Tongue (tissue), 2 donors: ENCODE results near the gene SULT1A2. TPM values are rescaled to one million over a fixed set of nuclear protein-coding genes. Genes with fewer than 3 reads are reported as not detected.
"Not testable (repeated sequence)": the region's sequence is repeated elsewhere in the genome, so short reads cannot be mapped to it uniquely, and the experiment has no call there.

Experiments used
- DNase-seq: peaks from one replicate; pipeline ENCODE4 v3.0.0-alpha.2; 2015
- total RNA-seq: library from RNA; depleted of rRNA; stranded (reverse); fragments of >200 nt; gene quantifications from one replicate; pipeline ENCODE4 v1.2.3, GENCODE V29; 2014

Gene SULT1A2
- total RNA-seq, 1 donor from 2014 or later, result not detected

DNA sequence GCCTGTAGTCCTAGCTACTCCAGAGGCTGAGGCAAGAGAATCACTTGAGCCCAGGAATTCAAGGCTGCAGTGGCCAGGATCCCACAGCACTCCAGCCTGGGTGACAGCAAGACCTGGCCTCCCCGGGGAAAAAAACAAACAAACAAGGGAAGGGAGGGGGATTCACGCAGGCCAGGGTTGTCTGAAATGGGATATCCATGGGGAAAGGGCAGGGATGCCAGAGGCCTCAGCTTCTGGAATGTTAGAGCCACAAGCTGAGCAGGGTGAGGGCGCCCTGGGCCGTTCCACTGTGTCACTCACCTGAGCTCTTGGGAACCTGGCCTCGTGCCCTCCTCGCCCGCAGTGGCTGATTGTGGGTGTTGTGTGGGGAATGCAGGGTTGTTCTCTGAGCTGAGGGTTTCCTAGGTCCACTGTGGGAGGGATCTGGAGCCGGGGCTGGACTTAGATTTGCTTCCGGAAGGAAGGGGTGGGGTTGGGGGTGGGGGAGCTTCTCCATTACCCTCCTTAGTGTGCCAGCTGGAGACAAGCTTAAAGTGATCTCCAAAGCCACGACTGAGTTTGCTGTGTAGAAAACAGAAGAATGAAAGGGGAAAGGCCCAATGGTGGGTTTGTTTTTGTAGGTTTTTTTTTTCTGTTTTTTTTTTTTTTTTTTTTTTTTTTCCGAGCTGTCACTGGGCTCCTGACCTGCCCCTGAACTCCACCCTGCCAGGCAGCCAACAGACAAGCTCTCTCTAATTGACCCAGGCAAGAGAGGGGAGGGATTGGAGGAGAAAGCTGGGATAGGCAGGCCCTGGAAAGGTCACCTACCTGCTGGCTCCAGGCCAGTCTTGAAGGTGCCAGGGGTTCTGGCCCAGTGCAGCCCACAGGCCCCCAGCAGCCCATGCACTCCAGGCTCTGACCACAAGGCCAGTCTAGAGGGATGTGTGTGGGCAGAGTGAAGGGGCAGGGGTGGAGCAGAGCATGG lies 13.1 kb upstream of the SULT1A2 start, which contains the start of gene SULT1A1:
Gene SULT1A1, minus strand, starts transcription at position 414 of the 964 bp plus-strand sequence. CDS start 1,189 bp downstream, outside the sequence.
- DNase-seq, result peak; percentile 60

DNA sequence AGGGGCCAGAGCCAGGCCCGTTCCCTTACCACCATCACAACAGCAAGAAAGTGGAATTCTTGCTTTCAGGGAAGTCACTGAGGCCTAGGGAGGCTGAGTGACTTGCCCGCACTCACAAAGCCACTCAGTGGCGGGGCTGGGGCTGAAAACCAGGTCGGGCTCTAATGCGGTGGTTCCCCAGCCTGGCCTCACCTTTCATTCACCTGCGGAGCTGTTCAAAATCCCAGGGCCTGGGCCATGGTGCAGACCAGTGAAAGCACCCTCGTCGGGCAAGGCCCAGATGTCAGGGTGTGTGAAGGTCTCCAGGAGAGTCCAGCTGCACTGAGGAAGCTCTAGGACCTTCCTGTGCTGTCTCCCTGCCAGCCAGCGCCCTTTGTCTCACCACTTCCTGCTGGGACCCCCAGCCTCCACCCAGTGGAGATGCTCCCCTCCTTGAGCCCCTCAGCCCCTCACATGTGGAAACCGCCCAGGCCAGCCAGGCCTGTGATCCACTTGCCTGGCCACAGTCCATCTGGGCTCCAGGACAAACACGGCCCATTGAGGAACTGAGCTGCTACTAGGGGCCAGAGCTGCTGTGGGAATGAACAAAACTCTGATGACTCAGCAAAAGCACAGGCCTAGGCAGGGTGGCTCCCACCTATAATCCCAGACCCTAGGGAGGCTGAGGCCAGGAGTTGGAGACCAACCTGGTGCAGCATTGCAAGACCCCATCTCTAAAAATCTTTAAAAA lies 12.2 kb upstream of the SULT1A2 start:
- DNase-seq, result not testable (repeated sequence)

DNA sequence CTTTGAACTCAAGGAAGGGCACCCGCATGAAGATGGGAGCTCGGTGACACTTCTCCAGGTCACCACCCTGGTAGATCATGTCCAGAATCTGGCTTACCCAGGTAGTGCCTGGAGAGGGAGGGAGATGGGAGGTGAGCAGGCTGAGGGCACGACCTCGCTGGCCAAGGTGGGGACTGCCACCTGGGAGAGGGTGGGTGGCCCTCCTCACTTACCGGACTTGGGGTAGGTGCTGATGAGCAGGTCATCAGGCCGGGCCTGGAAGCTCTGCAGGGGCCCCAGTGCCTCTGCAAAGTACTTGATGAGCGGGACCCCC lies 11.6 kb upstream of the SULT1A2 start:
- not testable (repeated sequence) for DNase-seq

DNA sequence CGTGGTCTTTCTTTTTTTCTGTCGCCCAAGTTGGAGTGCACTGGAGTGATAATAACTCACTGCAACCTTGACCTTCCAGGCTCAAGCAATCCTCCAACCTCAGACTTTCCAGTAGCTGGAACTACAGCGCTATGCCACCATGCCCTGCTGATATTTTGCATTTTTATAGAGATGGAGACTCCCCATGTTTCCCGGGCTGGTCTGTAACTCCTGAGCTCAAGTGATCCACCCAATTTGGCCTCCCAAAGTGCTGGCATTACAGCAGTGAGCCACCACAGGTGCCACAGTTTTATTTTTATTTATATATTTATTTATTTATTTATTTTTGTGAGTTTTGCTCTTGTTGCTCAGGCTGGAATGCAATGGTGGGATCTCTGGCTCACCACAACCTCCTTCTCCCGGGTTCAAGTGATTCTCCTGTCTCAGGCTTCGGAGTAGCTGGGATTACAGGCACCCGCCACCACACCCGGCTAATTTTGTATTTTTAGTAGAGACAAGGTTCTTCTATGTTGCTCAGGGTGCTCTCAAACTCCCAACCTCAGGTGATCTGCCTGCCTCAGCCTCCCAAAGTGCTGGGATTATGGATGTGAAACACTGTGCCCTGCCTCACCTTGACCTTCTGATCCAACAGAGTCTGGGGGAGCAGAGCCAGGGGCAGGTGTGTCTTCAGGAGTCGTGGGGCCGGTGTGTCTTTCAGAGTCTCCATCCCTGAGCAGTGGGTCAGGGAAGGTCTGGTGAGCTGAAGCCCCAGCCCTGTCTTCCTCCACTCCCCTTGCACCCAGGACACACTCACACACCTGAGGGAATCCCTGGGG lies 11.0 kb upstream of the SULT1A2 start:
- not testable (repeated sequence) for DNase-seq

DNA sequence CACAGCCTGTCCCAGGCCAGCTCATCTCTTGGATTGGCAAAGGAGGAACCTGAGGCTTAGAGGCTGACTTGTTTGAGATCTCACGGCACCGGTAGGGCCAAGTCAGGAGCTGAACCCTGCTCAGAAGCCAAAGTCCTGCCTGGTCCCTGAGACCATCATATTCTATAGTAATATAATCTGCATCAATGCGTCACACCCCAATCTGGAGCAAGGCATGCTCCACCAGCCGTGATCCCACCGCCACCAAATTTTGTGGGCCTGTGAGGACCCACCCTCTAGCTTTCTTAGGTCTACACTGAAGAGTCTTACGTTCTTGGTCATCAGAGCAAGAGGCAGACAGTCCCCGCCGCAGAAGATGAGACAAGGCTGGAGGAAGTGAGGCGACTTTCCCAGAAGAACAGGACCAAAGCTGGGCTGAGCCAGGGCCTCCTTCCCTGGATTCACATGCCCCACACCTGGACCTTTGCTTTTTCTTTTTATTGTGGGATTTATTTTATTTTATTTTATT lies 10.3 kb upstream of the SULT1A2 start:
- DNase-seq, result no peak

DNA sequence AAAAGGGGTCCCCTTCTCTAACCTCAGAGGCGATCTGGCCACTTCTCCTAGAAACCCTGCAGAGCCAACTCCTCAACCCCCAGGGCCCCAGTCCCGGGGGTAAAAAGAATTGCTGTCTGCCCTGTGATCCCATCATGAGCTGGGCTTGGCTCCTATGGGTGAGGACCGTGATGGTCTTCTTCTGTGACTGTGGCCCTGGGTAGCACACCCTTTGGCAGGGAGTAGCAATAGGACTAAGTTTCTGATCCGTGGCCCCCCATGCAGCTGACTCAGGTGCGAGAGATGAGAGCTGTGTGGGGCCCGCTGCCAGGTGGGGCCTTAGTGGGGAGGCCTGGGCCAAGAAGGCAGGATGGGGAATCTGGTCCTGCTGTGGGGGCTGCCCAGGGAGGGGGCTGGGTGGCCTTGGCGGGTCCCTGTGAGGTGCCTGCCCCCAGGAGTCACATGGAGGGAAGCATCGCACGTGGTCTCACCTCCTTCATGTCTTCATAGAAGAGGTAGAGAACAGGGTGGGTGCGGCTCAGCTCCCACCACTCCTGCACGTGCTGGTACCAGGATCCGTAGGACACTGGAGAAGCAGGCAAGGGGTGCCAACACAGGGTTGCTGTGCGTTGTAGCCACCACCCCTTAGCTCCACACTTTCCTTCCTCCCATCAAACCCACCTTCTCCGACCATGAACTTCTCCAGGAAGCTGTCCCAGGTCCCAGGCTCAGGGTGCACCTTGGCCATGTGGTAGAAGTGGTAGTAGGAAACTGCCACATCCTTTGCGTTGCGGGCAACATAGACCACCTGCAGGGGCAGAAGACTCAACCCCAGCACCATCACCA lies 9.7 kb upstream of the SULT1A2 start:
- no peak for DNase-seq

DNA sequence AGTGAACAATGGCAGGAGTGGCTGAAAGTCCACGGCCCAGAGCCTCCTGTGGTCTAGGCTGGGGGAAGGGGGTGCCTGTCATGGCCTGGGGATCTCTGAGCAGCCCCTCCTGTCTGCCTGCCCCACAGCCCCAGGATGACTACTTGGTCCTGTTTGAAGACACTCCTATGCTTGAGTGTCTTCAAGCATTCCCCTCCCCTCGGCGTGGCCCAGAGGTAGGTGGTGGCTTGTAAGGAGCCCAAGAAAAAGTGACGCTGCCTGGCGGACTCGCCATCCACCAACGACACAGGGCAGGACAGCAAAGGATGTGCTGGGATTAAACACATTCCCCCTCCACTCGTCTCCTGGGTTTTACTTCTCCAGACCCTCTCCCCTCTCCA lies 7.3 kb upstream of the SULT1A2 start:
- DNase-seq, result no peak

DNA sequence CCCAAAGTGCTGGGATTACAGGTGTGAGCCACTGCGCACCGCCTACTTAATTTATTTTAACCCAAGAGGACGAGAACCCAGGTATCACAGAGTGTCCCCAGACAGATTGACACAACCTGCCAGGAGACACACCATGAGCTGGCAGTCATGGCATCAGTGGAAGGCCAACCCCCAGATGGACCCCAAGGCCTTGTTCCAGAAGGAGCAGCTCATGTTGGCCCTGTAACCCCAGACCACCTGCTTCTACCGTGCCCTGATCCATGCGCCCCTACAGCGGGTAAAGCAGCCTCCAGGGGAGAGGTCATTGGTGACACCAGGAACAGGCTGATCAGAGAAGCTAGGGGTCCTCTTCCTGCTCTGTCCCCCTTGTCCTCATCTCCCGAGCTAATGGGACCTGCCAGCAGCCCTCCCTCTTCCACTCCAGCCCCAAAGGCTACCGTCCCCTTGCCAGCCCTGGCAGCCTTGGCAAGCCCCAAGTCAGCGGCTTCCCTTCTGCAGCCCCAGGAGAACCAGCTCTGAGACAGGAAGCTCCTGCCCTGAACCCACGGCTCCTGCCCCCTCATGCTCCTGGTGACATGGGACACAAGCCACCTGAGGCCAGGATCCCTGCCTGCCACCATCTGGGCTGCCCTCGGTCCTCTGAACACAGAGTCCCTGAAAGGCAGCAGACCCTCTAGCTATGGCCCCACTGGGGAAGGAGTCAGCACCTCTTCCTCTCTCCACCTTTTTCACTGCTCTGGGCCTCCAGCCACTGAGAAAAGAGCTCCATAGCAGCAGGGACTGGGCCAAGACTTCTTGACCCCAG lies 6.7 kb upstream of the SULT1A2 start:
- DNase-seq, result no peak

DNA sequence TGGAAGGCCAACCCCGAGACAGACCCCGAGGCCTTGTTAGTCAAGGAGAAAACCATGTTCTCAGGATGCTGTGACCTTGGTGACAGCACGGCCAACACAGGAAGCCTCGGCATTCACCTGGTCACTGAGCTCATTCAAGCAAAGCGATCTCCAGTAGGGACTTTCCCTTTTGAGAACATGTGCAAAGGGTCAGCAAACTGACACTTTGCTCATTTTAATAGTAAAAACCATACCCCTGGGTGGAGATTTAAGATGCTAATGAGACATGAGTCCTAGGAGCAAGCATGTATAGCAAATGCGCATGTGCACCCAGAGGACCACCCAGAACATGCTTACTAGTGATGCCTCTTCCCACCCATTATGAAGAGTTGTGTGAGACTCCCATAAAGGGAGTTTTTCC lies 5.7 kb upstream of the SULT1A2 start:
- no peak for DNase-seq

DNA sequence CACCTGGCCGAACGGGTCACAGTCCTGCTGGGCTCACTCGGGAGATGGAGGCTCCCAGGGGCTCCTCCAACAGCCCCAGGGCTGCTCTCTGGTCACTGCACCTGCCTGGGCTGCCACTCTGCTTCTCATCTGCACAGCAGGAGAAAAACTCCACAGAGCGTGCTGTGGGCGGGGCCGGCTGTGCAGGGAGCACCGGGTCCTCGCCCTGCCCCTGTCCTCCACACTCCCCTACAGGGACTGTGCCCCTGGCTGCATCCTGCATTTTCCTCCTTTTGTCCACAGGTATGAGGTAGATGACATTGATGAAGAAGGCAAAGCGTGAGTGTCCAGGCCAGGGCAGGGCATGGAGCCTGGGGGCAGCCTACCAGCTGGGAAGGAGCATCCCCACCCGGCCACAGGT lies 5.2 kb upstream of the SULT1A2 start:
- DNase-seq, result not testable (repeated sequence)

DNA sequence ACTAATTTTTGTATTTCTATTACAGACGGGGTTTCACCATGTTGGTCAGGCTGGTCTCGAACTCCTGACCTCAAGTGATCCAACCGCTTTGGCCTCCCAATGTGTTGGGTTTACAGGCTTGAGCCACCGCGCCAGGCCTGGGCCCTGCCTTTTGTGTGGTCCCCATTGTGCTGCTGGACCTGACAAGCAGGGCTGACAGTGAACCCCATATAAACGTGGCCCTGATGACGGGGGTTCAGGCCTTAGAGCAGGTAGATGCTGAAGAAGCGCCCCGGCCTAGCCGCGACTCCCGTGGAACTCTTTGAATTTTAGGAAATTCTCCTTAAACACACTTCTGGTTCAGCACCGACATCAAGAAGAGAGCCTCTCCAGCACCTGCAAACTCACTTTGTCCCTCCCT lies 4.7 kb upstream of the SULT1A2 start:
- DNase-seq, result not testable (repeated sequence)

DNA sequence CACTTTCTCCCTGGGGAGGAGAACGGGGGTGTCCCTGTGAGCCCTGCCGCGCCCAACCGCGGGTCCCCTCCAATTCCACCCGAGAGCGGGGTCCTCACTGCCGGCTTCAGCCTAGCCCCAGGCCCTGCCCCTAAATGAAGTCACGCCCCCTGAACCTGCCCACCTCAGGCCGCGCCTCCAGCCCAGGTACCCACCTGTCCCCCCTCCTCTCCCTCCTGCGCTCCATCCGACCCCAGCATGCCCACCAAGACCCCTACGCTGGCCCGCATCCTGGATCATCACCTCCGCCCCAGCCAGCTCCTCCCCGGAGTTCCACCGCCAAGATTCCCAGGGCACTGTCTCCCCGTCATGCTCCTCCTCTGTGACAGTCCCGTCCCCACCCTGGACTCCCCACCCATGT lies 4.1 kb upstream of the SULT1A2 start:
- DNase-seq, result not testable (repeated sequence)

DNA sequence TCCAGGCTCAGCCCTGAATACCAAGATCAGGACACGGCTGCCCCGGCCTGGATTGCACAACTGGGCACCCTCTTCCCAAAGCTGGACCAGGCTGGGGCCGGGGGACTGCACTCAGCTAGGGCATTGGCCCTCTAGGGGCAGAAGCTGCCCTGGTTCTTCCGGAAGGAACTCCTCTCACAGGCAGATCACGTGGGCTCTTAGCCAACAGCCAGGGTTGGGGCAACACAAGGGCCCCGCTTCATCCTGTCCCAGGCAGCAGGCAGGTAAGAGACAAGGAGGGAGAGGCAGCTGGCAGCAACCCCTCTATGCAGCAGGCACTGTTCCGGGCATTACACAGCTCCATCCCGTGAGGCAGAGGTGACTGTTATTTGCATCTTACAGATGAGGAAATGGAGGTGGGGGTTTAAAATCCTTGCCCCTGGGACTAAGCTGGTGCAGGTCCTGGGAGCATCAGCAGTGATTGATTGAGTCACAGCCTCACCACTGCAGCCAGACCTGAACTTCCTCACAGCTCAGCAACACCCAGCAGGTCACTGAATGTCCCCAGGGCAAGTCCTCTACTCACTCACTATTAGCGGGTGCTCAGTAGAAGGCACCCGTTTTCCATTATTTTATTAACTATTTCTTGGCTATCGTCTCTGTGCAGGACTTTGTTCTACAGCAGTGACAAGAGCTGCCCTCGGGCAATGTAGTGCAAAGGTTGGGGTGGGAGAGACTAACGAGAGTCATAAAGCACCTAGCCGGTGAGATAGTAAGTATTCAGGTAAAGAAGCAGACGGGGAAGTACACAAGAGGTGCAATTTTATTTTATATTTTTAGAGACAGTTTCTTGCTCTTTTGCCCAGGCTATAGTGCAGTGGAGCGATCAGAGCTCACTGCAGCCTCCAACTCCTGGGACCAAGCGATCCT lies 2.8 kb upstream of the SULT1A2 start:
- DNase-seq, result not testable (repeated sequence)

DNA sequence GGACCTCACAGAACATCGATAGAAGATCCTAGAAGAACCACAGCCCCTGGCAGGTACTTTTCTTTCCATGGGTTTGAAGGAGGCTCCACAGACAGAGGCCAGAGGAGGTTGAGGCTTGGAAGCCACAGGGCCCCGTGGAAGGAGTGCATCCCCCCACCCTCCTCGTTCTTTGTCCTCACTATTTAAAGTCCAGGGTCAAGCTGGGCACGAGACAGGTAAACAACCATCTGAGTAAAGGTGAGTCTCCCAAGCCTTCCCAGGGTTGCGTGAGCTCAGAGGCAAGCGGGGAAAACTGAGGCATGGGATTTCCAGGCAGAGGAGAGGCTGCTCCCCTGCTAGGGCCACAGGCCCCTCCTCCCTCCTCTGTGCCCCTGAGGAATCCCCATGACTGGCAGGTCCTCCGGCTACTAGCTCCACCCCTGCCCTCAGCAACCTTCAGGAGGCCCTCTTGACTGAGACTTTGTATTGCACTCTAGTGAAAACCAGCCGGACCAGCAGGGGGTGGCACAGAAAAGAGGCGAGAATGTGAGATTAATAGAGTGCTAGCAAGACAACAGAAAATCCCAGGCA lies 927 bp upstream of the SULT1A2 start:
- DNase-seq, result no peak

DNA sequence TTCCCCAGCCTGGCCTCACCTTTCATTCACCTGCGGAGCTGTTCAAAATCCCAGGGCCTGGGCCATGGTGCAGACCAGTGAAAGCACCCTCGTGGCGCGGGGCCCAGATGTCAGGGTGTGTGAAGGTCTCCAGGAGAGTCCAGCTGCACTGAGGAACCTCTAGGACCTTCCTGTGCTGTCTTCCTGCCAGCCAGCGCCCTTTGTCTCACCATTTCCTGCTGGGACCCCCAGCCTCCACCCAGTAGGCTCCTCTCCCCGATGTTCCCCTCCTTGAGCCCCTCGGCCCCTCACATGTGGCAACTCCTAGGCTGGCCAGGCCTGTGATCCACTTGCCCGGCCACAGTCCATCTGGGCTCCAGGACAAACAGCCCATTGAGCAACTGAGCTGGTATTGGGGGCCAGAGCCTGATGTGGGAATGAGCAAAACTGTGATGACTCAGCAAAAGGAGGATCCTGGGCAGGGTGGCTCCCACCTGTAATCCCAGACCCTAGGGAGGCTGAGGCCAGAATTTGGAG lies 677 bp downstream of the SULT1A2 start:
- no peak for DNase-seq

DNA sequence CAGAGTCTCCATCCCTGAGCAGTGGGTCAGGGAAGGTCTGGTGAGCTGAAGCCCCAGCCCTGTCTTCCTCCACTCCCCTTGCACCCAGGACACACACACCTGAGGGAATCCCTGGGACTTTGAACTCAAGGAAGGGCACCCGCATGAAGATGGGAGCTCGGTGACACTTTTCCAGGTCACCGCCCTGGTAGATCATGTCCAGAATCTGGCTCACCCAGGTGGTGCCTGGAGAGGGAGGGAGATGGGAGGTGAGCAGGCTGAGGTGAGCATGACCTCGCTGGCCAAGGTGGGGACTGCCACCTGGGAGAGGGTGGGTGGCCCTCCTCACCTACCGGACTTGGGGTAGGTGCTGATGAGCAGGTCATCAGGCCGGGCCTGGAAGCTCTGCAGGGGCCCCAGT lies 1.4 kb downstream of the SULT1A2 start:
- DNase-seq, result not testable (repeated sequence)

DNA sequence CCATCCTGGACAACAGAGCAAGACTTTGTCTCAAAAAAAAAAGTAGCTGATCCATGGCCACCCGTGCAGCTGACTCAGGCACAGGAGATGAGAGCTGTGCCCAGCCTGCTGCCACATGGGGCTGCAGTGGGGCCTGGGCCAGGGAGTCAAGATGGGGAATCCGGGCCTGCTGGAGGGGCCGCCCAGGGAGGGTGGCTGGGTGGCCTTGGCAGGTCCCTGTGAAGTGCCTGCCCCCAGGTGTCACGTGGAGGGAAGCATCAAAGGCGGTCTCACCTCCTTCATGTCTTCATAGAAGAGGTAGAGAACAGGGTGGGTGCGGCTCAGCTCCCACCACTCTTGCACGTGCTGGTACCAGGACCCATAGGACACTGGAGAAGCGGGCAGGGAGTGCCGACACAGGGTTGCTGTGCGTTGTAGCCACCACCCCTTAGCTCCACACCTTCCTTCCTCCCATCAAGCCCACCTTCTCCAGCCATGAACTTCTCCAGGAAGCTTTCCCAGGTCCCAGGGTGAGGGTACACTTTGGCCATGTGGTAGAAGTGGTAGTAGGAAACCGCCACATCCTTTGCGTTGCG lies 3.8 kb downstream of the SULT1A2 start:
- DNase-seq, result no peak

DNA sequence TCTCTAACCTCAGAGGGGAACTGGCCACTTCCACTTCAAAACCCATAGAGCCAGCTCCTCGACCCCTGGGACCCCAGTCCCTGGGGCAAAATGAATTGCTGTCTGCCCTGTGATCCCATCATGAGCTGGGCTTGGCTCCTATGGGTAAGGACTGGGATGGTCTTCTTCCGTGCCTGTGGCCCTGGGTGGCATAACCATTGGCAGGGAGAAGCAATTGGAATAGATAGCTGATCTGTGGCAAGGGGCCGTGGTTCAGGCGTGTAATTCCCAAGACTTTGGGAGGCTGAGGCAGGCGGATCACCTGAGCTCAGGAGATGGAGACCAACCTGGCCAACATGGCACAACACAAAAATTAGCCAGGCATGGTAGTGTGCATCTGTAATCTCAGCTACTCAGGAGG lies 4.3 kb downstream of the SULT1A2 start:
- no peak for DNase-seq
